Muscle of arm (tissue), 12 donors: ENCODE measurements around the gene PATJ. TPM values are rescaled to one million over a fixed set of nuclear protein-coding genes. Genes with fewer than 3 reads are reported as not detected.
A peak's percentile ranks its signal among the peaks of the same experiment; 100 is the strongest.
"Not testable (repeated sequence)": the region's sequence is repeated elsewhere in the genome, so short reads cannot be mapped to it uniquely, and the experiment has no call there.

Source experiments
- DNase-seq: peaks from one replicate; pipeline ENCODE4 v3.0.0-alpha.2; 2013
- polyA plus RNA-seq, 12 donors: library from polyadenylated mRNA; unstranded; fragments of 120-200 nt; gene quantifications; one replicate each; pipeline ENCODE4 v1.2.1, GENCODE V29; 2013; ENCODE audit not compliant: insufficient read length in 12 of 12

PATJ gene
- polyA plus RNA-seq, 12 donors = 2.3 to 17.1 (median 4.1) TPM; not detected in 1

DNA sequence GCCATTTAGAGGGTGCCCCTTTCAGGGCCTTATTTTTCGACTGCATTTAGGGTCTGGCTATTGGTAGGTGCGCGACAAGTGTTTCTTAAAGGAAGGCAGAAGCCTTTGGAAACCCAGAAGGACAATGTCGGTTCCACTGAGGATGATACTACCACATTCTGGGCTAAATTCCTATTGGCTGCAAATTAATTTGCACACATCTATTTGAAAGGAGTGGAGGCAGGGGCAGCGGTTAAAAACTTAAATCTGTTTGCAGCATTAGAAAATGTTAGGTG lies 1.1 kb downstream of the PATJ start:
- DNase-seq = no peak

DNA sequence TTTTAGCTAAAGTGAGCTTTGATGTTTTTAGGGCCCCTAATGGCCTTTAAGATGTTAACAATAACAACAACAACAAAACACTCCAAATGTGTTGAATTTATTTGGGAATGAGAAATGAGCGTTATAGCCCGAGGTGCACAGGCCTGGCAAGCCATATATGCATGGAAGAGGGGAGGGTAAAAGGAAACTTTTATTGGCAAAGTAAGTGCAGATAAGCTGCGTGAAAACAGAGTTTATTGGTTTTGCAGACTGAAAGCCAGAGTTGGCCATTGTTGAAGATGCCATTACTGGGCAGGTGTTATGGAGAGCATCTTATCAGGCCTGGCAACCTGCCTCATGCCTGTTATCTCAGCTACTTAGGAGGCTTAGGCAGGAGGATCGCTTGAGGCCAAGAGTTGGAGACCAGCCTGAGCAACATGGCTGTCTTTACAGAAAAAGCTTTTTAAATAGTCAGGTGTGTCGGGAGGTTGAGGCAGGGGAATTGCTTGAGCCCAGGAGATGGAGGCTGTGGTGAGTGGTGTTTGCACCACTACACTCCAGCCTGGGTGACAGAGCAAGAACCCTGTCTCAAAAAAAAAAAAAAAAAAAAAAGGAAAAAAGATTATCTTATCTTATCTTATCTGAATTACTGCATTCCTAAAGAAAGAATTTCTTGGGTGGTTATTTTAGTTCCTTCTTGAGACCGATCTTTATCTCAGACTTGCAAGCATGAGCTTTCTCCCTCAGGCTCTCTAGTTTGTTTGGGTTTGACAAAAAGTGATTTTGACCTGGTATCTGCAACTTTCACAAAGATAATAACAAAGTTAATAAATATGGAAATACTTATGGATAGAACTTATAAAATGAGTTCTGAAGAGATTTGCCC lies 1.7 kb downstream of the PATJ start:
- DNase-seq = no peak

DNA sequence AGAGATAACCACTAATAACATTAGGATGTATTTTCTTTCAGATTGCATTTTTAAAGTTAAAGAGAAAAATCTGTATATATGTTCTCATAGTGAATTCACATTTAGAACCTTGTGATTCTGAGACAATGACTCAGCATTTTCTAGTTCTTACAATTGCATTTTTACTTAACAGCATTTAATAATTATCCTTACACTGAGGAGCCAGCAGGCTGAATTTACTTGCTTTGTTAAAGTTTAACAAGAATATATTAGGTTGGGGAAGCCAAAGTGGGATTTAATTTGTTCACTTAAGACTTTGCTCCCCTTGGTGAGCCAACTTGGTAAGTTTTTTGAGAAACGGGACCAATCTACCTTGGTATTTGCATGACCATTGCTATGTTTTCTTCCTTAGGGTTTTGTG lies 4.5 kb downstream of the PATJ start:
- no peak for DNase-seq

DNA sequence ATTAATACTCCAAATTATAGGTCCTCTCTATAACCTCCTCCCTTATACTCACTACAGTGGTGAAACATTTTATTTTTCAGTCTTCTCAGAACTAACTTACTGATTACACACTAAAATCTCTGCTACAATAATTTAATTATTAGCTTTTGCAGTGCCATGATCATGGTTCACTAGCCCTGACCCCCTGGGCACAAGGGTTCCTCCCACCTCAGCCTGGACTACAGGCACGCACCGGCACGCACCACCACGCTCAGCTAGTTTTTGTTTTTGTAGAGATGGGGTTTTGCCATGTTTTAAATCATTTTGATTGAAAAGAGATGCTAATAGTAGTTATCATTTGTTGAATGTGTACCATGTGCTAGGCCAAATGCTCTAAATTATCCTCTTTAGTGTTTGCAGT lies 6.3 kb downstream of the PATJ start:
- no peak for DNase-seq

DNA sequence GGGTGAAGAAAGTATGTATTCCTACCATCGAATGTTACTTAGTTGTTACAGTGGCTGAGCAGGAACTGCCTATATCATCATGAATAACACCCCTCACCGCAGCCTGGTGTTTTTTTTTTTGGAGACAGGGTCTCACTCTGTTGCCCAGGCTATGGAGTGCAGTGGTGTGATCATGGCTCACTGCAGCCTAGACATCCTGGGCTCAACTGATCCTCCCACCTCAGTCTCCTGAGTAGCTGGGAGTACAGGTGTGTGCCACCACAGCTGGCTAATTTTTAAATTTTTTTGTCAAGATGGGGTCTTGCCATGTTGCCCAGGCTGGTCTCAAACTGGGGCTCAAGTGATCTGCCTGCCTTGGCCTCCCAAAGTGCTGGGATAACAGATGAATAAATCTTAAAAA lies 7.3 kb downstream of the PATJ start:
- DNase-seq = no peak

DNA sequence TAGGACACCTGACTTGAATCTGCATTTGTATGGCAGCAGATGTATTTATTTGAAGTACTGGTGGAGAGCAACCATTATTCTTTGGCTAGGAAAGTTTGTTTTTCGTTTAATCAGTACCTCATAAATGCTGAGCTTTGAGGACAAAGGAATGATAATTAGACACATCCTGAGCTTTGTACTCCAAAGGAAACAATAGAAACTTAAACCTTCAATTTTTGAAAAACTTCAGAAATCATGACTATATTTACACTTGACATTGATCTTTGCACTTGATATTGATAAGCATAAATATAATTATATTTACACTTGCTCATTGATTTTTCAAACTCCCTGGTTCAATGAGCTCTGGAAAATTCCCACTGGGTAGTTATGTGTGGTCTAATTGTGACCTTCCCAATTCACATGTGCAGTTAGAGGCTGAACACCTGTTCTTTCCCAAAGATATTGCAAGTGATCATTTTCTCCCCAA lies 10.7 kb downstream of the PATJ start:
- DNase-seq = no peak

DNA sequence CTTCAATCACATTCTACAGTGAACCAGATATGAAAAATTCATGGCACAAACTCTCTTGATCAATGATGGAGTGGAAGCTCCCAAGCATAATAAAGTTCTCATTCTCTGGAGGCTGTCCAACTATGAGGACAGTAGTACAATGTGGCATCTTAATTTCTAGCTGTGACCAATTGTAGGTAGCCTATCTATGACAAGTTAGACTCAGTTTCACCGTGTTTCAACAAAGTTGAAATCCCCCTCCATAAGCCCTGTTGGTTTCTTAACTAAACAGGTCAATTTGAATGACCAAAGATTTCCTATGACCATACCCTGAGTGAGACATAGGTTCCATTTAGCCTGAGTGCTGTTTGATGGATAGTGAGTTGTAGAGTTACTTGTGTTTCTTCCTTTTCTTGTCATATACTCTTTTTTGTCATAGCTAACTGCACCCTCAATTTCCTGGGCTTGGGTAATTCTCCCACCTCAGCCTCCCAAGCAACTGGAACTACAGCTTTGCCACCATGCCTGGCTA lies 11.8 kb downstream of the PATJ start:
- DNase-seq = no peak

DNA sequence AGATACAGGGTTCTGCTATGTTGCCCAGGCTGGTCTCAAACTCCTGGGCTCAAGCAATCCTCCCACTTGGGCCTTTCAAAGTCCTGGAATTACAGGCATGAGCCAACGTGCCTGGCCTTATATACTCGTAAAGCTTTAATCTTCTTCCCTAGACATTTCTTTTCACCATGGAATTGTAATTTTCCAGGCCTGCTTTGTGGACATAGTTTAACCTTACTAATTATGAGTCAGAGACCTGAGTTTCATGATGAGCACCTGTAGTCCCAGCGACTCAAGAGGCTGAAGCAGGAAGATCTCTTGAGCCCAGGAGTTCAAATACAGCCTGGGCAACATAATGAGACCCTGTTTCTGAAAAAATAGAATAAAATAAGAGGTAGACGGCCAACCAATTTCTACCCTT lies 12.3 kb downstream of the PATJ start:
- no peak for DNase-seq

DNA sequence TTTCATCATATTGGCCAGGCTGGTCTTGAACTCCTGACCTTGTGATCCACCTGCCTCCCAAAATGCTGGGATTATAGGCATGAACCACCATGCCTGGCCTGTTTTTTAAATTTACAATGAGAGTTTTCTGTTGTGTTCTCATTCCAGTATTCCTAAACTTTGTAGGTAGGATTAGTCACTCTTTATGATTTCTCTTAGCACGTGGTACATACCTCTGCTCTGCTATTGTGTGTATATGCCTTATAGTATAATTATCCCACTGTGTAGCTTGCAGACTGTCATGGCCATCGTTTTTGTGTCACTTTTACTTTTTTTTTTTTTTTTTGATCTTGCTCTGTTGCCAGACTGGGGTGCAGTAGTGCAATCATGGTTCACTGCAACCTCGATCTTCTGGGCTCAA lies 14.5 kb downstream of the PATJ start:
- no peak for DNase-seq

DNA sequence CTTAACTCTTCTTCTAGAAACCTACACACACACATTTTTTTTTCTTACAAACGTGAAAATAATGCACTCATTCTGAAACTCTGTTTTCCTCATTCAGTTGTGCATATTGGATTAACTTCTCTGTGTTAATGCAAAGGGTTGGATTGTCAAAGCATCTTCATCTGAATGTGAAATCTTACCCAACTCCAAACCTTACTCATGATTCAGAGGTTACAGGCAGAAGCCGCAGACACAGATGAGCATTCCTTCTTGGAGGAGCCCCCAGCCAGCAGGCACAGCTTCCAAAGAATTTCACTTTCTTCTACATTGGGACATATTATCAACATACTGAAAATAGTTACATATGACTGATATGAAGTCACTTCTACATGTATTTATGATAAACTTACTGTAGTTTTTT lies 15.7 kb downstream of the PATJ start:
- DNase-seq = no peak

DNA sequence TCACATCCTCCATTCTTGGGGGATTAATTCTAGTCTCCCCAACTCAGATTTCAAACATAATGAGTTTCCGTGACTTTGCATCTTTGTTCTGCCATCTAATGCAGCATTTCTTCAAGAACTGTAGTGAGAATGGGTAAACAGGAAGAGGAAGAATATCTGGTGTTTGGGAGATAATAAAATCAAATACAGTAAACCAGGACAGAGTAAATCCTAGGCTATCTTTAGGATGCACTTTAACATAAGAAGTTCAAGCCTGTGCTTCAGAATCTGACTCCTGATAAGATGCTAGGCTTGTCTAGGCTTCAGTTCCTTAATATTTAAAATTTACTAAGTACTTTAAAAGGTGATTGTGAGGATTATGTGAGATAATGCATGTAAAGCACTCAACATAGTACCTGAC lies 27.9 kb downstream of the PATJ start:
- no peak for DNase-seq

DNA sequence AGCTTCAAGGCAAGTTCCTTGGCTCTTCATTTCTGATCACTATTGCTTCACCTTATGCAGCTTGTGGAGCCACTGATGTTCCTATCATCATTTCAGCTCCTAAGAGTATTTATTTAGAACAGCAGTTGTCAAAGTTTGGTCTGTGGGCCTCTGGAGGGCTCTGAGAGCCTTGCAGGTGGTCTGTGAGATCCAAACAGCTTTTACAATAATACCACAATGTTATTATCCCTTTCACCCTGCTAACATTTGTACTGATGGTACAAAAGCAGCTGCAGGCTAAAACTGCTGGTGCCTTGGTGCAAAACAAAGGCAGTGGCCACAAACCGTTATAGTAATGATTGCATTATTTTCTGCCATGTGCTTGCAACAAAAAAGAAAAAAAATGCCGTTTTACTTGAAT lies 33.8 kb downstream of the PATJ start:
- DNase-seq = no peak

DNA sequence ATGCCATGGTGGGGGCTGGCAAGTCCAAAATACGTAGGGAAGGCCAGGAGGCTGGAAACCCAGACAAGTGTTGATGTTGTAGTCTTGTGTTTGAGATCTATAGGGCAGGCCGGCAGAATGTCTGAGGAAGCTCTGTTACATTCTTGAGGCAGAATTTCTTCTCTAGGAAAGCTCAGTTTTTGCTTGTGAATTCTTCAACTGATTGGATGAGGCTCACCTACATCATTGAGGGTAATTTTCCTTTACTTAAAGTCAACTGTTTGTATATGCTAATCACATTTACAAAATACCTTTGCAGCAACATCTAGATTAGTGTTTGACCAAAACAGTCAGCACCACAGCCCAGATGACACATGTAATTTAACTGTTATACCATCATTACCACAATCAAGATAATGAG lies 37.0 kb downstream of the PATJ start:
- no peak for DNase-seq

DNA sequence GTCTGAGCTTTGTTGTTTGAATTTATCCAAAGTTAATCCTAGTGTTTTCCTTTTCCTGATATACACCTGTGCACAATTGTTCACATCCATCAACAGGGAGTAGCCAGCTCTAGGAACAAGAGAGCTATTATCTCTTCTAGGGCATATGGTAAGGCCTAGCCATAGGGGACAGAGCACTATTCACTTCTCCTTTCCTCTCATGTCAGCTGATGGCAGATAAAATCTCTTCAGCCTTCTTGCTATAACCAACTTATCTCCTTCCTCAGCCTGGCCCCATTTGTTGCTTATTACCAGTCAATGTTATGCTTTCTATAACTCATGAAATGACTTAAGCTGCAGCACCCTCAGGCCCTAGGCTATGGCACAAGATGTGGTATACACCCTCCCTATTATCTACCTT lies 38.9 kb downstream of the PATJ start:
- DNase-seq = no peak

DNA sequence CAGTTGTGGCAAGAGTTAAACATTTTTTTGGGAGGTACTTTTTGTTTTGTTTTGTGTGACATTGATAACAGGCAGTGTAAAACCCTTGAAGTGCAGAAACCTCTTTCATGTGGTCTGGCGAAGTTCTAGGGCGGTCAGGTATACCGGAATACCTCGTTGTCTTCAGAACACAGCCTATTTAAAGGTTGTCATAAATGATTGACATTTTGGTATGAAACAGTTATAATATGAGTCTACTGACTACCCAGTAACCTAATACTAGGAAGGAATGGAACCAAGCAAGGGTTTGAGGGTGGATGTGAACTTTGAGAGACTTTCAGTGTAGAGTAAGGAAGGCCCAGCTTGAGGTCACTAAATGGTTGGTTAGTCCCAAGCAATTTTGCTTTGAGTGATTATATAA lies 40.5 kb downstream of the PATJ start:
- DNase-seq = no peak

DNA sequence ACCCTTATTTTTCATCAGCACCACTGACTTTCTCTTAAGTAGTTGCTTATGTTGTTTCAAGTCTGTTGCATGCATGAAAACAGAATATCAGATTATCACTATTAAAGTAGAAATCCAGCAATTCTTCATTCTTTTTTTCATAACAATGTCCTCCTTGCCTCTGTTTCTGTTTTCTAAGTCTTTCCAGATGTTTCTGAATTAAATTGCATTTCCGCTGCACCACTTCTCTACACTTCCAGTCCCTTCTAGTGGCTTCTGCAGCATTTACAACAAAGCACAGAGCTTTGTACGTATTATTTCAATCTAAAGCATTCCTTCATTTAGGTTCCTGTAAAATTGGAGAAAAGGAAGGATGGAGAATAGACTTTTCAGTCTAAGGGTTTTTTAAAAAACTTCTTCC lies 42.4 kb downstream of the PATJ start:
- no peak for DNase-seq

DNA sequence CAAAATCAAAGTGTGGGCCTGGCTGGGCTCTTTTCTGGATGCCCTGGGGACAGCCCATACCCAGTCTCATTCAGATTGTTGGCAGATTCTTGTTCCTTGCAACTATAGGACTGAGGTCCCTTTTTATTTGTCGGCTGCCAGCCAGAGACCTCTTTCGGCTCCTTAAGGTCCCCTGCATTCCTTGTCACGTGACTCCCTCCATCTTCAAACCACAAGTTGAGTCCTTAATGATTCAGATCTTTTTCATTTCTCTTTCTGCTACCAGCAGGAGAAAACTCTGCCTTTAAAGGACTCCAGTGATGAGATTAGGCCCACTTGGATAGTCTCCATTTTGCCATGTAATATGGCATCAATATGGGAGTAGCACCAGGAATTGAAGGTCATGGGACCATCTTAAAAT lies 48.6 kb downstream of the PATJ start:
- no peak for DNase-seq

DNA sequence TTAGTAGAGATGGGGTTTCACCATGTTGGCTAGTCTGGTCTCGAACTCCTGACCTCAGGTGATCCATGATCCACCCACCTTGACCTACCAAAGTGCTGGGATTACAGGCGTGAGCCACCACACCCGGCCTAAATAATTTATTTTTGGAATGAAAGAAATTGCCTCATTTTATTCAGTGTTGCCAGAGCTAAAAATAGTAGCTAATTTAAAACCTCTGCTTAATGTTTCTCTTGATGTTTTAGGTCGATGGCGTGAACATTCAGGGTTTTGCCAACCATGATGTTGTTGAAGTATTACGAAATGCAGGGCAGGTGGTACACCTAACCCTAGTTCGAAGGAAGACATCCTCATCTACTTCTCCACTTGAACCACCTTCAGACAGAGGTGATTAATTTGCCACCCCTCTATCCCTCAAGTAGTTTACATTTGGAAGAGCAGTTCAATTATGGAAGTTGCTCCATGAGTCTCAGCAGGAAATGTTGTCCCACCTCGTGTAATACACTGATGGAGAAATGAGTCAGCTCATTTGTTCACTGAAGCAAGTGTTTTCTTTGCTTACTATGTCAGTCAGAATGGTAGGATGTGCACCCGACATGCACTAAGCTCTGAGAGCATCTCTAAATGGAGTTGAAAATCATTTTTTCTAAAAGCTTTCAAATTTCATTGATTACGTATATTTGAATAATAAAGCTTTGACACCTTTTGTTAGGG lies 54.9 kb downstream of the PATJ start:
- no peak for DNase-seq

DNA sequence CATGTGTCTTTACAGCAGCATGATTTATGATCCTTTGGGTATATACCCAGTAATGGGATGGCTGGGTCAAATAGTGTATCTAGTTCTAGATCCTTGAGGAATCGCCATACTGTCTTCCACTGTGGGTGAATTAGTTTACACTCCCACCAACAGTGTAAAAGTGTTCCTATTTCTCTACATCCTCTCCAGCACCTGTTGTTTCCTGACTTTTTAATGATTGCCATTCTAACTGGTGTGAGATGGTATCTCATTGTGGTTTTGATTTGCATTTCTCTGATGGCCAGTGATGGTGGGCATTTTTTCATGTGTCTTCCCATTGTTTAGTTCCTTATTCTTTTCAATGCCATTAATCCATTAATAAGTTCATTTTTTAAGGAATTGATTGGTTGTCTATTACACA lies 58.8 kb downstream of the PATJ start:
- DNase-seq = not testable (repeated sequence)

DNA sequence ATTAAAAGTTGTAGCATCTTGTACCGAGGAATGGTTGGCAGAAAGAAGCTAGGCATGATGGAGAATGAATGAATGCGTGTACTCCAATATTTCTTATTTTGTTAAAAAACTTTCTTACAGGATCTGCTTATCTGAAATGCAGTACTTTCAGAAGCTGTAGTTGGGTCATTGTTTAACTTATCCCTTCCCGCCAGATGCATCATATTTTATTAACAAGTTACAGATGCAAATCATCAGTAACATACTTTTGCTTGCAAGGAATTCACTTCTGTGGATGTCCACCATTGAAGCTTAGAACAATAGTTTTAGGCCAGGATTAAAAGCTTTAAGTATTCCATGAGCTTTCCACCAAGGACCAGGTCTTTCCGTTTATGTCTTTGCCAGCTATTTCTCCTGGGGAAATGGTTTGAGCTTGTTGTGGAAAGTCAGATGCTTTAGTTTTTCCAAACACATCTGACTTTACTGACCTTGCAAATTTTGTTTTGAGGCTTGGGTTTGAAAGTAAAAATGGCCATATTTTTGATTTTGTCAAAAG lies 65.4 kb downstream of the PATJ start:
- peak; percentile 75 for DNase-seq

DNA sequence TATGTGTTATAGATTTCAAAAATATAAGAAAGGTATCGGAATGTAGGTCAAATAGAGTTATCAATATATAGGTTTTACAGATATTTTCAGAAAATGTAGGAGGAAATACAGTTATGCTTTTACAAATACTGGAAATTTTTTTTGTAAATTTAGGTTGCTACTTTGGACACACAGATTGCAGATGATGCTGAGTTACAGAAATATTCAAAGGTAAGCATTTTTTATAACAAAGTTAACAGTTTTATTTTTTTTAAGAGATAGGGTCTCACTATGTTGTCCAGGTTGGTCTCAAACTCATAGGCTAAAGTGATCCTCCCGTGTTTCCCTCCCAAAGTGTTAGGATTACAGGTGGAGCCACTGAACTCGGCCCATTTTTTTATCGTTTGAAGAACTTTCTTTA lies 66.0 kb downstream of the PATJ start:
- no peak for DNase-seq

DNA sequence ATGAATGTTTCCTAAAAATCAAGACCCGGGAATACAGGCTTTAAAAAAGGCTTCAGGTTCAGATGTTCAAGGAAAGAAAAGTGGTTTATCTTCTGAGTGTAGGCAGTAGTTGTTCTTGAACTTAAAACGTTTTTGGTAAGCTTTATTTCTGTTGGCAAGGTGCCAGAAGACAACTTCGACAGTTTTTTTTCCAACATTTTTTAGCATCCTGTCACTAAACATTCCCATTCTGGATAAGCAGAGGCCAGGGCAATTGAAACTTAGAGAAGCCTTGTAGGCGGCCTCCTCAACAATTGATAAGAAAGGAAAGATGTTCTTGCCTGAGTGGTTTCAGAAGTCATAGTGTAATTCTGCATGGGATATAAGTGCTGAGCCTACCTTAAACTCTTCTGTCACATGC lies 66.7 kb downstream of the PATJ start:
- DNase-seq = no peak

DNA sequence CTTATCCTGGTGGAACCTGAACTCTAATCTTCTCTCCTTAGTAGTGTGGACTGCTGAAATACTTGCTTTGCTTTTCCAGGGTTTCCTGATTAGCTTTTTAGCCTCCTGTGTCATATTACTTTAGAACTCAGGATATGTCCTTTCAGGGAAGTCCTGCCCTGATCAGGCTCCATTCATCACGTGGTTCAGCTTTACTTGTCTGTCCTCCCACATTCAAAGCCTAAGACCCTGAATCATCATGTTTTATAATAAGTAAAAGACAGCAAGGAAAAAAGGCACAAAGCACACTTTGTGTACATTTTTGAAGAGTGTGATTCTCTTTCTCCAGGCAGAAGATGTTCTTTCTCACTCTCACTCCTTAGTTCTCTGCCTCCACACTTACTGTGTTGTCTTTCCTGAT lies 70.6 kb downstream of the PATJ start:
- DNase-seq = no peak
